Gastroesophageal sphincter (tissue), 4 donors: ENCODE data around the gene FBLN1. TPM values are rescaled to one million over a fixed set of nuclear protein-coding genes. Genes with fewer than 3 reads are reported as not detected.

ENCODE experiments used
- ATAC-seq: fragments of 150-250 bp; one replicate; pipeline ENCODE4 v1.9.1; 2016; ENCODE audit warnings: mild to moderate bottlenecking, moderate library complexity
- H3K27ac ChIP-seq, 4 donors: fragments of 200-600 bp; sonication (generic) in 3 of 4; 1 replicate in 3 of 4; 2 replicates in 1 of 4; pipeline ENCODE4 v1.5.1; 2016 to 2019
- H3K27me3 ChIP-seq: fragments of 200-600 bp; sonication (generic); one replicate; pipeline ENCODE4 v1.5.1; 2019
- H3K36me3 ChIP-seq, 2 donors: fragments of 200-600 bp; sonication (generic); one replicate each; pipeline ENCODE4 v1.5.1; 2019; ENCODE audit warnings: control low read depth in 1 of 2
- H3K4me1 ChIP-seq, 3 donors: fragments of 200-600 bp; sonication (generic); 1 replicate in 2 of 3; 2 replicates in 1 of 3; pipeline ENCODE4 v1.5.1; 2016 to 2019; ENCODE audit warnings: control low read depth in 2 of 3
- H3K4me3 ChIP-seq, 2 donors: fragments of 200-600 bp; sonication (generic); one replicate each; pipeline ENCODE4 v1.5.1; 2019; ENCODE audit warnings: mild to moderate bottlenecking in 1 of 2, moderate library complexity in 1 of 2
- H3K9me3 ChIP-seq, 3 donors: fragments of 200-600 bp; sonication (generic); one replicate each; pipeline ENCODE4 v1.5.1; 2017 to 2019; ENCODE audit warnings: control low read depth in 2 of 3
- CTCF ChIP-seq, 4 experiments: fragments of 200-600 bp in 2 of 4; fragments of 450-650 bp in 2 of 4; sonication (generic) in 1 of 4; IDR thresholded peaks; one replicate each; pipeline ENCODE4 v1.5.1; 2017 to 2019; ENCODE audit warnings: antibody characterized with exemption in 4 of 4, mild to moderate bottlenecking in 2 of 4, moderate library complexity in 2 of 4
- EP300 ChIP-seq: sonication (generic); formaldehyde crosslinking; IDR thresholded peaks from one replicate; pipeline ENCODE4 v1.6.1; 2017; ENCODE audit warnings: antibody characterized with exemption, mild to moderate bottlenecking
- POLR2A ChIP-seq, 2 donors: fragments of 450-650 bp; IDR thresholded peaks; one replicate each; pipeline ENCODE4 v1.6.1; 2017; ENCODE audit warnings: antibody characterized with exemption in 2 of 2, mild to moderate bottlenecking in 2 of 2, moderate library complexity in 1 of 2
- POLR2AphosphoS5 ChIP-seq: sonication (generic); formaldehyde crosslinking; IDR thresholded peaks from one replicate; pipeline ENCODE4 v1.6.1; 2017; ENCODE audit warnings: antibody characterized with exemption
- WGBS, 2 donors: methylation state at CpG; one replicate each; pipeline ENCODE4 v1.1.5; 2018; ENCODE audit warnings: low coverage in 1 of 2; 5-methylcytosine and 5-hydroxymethylcytosine counted together
- total RNA-seq, 4 donors: library from RNA; depleted of rRNA; stranded (reverse); fragments of >200 nt; gene quantifications; one replicate each; pipeline ENCODE4 v1.1.0, GENCODE V29; 2016

FBLN1 gene
- total RNA-seq, 4 donors from 2014 or later = 241 to 597 (median 382) TPM

GRCh38 chr22:45645150-45645525 lies 142.5 kb downstream of the FBLN1 start:
- no peak overlapping the region for H3K27ac ChIP-seq
- ATAC-seq = peak; percentile 14
- H3K9me3 ChIP-seq = no peaks in the 10 kb centered on the region
- H3K36me3 ChIP-seq = no peaks in the 10 kb centered on the region
- peaks cover 59% of the 10 kb centered on the region for H3K27me3 ChIP-seq
- WGBS, 2 donors = 40 to 51% methylated on average over 1 to 10 of the region's 16 CpGs
- TF ChIP-seq POLR2AphosphoS5 = no peak
- no peak for TF ChIP-seq EP300
- no peak for TF ChIP-seq CTCF (IDR thresholded peaks at IDR 0.05)
- no peak for TF ChIP-seq POLR2A (IDR thresholded peaks at IDR 0.05)
- no peak overlapping the region for H3K4me3 ChIP-seq
- peaks cover 0 to 11% (median 4%) of the 10 kb centered on the region in 3 donors for H3K4me1 ChIP-seq

GRCh38 chr22:45645526-45646414 lies 143.1 kb downstream of the FBLN1 start:
- WGBS, 2 donors = 50 to 77% methylated on average over 1 to 6 of the region's 54 CpGs
- Histone ChIP-seq H3K9me3 (no peaks in the 10 kb centered on the region), H3K4me1 (peaks cover 0 to 11% (median 4%) of the 10 kb centered on the region in 3 donors), H3K27ac (no peak overlapping the region), H3K4me3 (no peak overlapping the region), H3K27me3 (peaks cover 59% of the 10 kb centered on the region), H3K36me3 (no peaks in the 10 kb centered on the region)
- ATAC-seq = peak; percentile 86
- TF ChIP-seq CTCF (IDR thresholded peaks at IDR 0.05) (peak in 3 of 4 experiments; percentile 96 to 99 (median 98)), EP300 (no peak)

- TF ChIP-seq POLR2AphosphoS5 (no peak), POLR2A (IDR thresholded peaks at IDR 0.05) (no peak), CTCF (IDR thresholded peaks at IDR 0.05) (no peak), EP300 (no peak)
- Histone ChIP-seq H3K36me3 (no peaks in the 10 kb centered on the region), H3K27ac (no peak overlapping the region), H3K27me3 (peaks cover 53% of the 10 kb centered on the region), H3K4me3 (no peak overlapping the region), H3K4me1 (peaks cover 0 to 11% (median 4%) of the 10 kb centered on the region in 3 donors), H3K9me3 (no peaks in the 10 kb centered on the region)
- no peak for ATAC-seq
- WGBS, 2 donors = 47 to 80% methylated on average over 11 to 15 of the region's 18 CpGs
Observed at GRCh38 chr22:45647532-45648225, 145.0 kb downstream of the FBLN1 start.

GRCh38 chr22:45648301-45649117 lies 145.8 kb downstream of the FBLN1 start:
- ATAC-seq = no peak
- WGBS, 2 donors = 81 to 85% methylated on average over 13 to 22 of the region's 24 CpGs
- H3K36me3 ChIP-seq = no peaks in the 10 kb centered on the region
- H3K9me3 ChIP-seq = no peaks in the 10 kb centered on the region
- H3K27ac ChIP-seq = no peak overlapping the region
- no peak overlapping the region for H3K4me3 ChIP-seq
- TF ChIP-seq POLR2AphosphoS5 = no peak
- TF ChIP-seq CTCF (IDR thresholded peaks at IDR 0.05) = no peak
- no peak for TF ChIP-seq POLR2A (IDR thresholded peaks at IDR 0.05)
- TF ChIP-seq EP300 = no peak
- H3K27me3 ChIP-seq = peaks cover 54% of the 10 kb centered on the region
- peaks cover 0 to 11% (median 4%) of the 10 kb centered on the region in 3 donors for H3K4me1 ChIP-seq
